ENCODE data around the gene SOWAHA.
A peak's percentile ranks its signal among the peaks of the same experiment; 100 is the strongest.
"Not testable (repeated sequence)": the region's sequence is repeated elsewhere in the genome, so short reads cannot be mapped to it uniquely, and the experiment has no call there.

The SOWAHA gene

GRCh38 chr5:132778129-132778528 lies 35.0 kb upstream of the SOWAHA start:
- no peak for DNase-seq

DNA sequence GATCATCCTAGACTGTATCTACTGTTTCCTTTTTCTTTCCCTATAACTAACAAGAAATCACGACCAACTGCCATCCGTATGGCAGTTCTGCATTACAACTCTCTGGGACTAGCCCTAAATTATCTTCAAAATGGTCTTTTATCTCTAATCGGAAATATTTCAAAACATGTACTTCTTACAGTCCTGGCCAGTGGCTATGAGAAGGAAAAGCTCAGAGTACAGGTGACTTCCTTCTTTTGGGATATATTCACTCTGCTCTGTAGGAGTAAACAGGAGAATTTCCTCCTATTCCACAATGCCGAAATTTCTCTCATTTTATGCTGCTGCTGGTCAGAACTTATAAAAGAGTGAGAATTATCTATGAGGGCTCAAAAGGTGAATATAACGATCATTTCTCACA lies 34.2 kb upstream of the SOWAHA start:
- DNase-seq, result no peak

DNA sequence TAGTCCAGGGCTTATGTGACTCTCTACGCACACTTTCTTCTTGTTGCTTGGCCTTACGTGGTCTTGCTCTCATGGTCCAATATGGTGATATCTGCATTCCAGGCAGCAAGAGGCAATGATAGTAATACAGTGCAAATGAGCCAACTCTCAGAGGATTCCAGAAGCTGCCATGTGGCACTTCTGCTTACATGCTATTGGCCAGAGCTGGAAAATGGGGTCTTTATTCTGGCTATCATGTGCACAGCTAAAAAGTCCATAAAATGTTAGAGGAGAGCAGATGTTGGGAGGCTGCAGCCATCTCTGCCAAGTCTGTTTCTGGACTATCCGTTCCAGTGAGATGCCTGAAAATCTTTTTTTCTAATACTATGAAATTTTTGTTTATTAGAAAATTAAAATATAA lies 33.1 kb upstream of the SOWAHA start:
- no peak for DNase-seq

DNA sequence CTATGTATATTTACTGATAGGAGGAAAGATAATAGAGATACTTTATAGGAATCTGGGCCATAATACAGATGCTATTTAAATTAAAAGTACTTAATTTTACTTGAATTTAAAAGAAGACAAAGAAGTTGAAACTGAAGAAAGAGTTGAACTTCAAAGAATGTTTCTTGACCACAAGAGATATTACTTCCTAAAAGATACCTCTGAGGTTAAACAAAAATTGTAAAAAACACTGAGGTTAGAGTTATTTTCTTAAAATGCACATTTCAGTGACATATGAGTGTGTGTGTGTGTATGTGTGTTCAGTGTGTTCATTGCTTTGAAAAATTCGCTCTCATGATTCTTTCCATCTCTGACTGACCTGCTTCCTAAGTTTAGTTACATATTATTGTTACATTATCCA lies 32.5 kb upstream of the SOWAHA start:
- DNase-seq, result no peak

GRCh38 chr5:132781029-132781428 lies 32.1 kb upstream of the SOWAHA start:
- DNase-seq, result no peak

DNA sequence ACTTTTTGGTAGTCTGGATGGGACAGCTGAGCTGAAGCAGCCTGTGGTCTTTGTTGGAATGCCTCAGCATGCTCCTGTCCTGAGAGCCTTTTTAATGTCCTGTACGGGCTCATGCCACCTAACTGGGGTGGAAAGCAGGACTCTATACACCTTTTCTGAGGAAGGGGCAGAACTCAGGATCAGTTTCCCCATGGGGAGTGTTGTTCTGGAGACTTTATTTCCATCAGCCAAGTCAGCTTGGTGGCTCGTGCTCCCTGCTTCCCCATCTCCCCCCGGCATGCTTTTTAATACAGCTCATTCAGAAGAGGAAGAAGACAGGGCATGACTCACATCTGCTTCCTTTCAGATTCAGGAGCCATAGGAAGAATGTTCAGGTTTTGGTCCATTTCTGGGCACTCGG lies 31.0 kb upstream of the SOWAHA start:
- no peak for DNase-seq

- DNase-seq, result no peak
These were observed 27.7 kb upstream of the SOWAHA start for GRCh38 chr5:132785365-132785764.

DNA sequence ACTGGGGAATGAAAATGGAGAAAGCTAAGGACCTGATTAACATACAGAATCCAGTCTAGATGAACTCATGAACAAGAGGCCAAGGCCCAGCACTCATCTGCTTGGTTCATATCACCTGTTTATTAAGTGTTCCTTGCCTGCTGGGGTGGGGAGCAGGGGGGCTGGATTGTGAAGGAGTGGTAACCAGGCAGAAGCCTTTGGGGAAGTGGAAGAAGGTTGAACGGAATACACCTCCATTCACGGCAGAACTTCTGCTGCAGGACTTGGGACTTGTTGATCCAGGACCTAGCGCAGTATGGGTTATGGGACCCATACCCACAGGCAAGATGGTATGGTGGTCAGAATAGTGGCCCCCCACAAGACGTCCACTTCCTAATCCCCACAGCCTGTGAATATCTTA lies 27.2 kb upstream of the SOWAHA start:
- DNase-seq, result no peak

- no peak for DNase-seq
These were observed 26.0 kb upstream of the SOWAHA start for GRCh38 chr5:132787076-132787475.

GRCh38 chr5:132788508-132788907 lies 24.6 kb upstream of the SOWAHA start:
- DNase-seq, result no peak

- DNase-seq, result peak; percentile 71
These were observed 23.9 kb upstream of the SOWAHA start for GRCh38 chr5:132788990-132789886.

GRCh38 chr5:132790201-132790865 lies 22.8 kb upstream of the SOWAHA start:
- DNase-seq, result no peak

DNA sequence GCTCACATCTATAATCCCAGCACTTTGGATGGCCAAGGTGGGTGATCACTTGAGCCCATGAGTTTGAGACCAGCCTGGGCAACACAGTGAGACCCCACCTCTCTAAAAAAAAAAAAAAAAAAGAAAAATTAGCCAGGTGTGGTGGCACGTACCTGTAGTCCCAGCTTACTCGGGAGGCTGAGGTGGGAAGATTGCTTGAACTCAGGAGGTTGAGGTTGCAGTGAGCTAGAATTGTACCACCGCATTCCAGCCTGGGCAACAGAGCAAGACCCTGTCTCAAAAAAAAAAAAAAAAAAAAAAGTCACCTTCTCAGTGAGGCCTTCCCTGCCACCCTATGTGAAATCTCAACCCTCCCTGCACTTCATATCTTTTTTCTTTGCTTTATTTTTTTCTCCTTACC lies 22.1 kb upstream of the SOWAHA start:
- no peak for DNase-seq

DNA sequence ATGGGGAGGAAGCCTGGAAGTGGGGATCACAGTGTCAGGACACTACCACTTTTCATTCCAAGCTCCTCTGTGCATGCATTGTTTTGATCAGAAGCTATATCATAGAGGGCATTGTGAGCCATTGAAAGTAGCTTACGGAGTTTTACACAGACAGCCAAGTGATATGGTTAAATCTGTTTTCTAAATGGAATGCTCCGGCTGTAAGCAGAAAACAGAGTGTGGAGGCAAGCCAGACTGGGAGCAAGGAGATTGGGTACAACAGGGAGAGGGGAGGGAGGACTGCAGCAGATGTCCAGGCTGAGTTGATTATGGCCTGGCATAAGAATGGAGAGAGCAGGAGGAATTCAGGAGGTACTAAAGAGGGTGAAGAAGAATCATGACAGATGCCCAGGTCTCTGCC lies 15.5 kb upstream of the SOWAHA start:
- no peak for DNase-seq

GRCh38 chr5:132799392-132799791 lies 13.7 kb upstream of the SOWAHA start:
- no peak for DNase-seq

- no peak for DNase-seq
These were observed 12.6 kb upstream of the SOWAHA start for GRCh38 chr5:132800545-132800944.

DNA sequence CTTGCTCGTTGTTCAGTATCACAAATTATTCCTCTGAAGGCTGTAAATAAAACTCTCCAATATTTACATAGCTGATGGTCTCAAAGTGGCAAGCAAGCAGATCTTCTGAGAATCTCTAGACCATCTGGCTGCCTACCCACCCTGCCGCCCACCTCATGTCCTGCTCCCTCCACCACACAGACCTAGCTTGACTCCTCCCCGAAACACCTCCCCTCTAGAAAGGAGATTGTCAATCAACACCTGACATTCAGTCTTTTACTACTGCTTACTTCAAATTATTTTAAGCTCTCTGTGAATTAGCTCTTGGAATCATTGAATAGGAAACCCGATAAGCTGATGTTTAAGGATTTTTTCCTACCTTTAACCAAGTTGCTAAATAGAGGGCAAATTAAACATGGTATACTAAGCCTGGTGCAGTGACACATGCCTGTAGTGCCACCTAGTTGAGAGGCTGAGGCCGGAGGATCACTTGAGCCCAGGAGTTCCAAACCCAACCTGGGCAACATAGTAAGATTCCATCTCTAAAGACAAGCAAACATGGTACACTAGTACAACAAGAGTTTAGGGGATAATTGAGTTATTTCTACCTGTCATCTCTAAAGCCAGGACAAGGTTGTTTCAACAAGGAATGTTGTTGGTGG lies 10.9 kb upstream of the SOWAHA start:
- no peak for DNase-seq

DNA sequence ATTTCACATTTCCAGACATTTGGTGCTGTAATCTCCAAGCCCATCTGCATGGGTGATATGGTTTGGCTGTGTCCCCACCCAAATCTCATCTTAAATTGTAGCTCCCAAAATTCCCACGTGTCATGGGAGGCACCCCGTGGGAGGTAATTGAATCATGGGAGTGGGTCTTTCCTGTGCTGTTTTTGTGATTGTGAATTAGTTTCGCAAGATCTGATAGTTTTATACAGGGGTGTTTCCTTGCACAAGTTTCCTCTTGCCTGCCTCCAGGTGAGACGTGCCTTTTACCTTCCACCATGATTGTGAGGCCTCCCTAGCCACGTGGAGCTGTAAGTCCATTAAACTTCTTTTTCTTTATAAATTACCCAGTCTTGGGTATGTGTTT lies 10.4 kb upstream of the SOWAHA start:
- DNase-seq, result not testable (repeated sequence)

DNA sequence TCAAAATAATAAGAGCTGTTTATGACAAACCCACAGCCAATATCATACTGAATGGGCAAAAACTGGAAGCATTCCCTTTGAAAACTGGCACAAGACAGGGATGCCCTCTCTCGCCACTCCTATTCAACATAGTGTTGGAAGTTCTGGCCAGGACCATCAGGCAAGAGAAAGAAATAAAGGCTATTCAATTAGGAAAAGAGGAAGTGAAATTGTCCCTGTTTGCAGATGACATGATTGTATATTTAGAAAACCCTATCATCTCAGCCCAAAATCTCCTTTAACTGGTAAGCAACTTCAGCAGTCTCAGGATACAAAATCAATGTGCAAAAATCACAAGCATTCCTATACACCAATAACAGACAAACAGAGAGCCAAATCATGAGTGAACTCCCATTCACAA lies 8.9 kb upstream of the SOWAHA start:
- not testable (repeated sequence) for DNase-seq

DNA sequence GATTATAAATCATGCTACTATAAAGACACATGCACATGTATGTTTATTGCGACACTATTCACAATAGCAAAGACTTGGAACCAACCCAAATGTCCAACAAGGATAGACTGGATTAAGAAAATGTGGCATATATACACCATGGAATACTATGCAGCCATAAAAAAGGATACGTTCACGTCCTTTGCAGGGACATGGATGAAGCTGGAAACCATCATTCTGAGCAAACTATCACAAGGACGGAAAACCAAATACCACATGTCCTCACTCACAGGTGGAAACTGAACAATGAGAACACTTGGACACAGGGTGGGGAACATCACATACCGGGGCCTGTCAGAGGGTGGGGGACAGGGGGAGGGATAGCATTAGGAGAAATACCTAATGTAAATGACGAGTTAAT lies 7.2 kb upstream of the SOWAHA start:
- DNase-seq, result not testable (repeated sequence)

- DNase-seq, result not testable (repeated sequence)
These were observed 6.3 kb upstream of the SOWAHA start for GRCh38 chr5:132806804-132807162.

DNA sequence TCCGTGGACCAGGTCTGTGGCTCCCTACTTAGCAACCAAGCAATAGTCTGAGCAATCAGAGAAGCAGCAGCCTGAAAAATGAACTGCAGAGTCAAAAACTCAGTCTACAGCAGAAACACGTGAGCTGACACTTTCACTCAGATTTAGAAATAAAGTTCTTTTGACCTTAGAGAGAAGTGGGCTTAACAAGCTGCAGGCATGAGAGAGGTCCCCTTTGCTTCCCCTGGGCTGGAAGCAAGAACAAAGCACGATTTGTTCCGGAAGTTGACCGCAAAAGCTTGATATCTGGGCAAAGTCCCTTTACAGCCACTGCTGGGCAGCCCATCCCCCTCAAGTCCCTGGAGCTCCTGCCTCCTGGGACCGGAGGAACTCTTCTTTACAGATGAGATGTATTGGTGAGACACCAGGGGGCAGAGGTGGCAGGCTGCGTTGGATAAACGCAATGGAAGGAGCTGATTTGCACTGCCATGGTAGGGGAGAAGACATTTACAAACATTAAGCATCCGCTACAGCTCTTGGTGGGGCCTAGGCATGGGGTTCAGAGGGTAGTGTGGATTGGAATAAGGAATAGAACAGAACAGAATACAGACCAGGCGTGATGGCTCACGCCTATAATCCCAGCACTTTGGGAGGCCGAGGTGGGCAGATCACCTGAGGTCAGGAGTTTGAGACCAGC lies 5.8 kb upstream of the SOWAHA start:
- no peak for DNase-seq

DNA sequence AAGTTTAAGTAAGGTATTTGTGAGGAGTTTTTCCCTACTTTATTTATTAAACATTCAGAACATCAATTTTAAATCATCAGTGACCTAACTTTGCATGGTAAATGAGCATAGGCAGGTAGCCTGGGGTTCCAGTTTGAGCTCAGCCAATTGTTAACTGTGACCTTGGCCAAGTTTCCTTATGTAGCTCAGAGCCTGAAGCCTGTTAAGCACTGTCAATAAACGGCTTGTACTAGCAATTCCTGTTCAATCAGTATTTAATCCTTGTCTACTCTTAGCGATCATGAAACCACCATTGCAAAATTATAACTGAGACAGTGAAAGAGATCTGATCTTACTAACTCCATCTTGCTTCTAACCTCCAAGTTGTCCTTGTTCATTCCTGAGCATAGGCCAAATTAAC lies 4.7 kb upstream of the SOWAHA start:
- no peak for DNase-seq

DNA sequence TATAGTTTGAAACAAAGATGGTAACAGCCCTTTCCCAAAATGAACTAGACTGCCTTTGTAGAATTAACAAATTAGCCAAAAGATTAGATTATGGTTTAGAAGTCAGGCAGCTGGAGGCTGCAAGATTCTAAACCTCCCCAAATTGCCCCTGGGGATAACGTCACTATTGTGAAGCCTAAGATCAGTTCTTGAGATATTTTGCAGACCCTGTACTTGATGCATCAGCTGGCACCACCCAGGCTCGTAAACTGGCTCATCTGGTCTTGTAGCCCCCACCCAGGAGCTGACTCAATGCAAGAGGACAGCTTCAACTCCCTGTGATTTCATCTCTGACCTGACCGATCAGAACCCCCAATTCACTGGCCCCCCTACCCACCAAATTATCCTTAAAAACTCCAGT lies 4.2 kb upstream of the SOWAHA start:
- no peak for DNase-seq
